Endothelial cell of umbilical vein (primary cell): ENCODE measurements around the gene UNCX. TPM values are rescaled to one million over a fixed set of nuclear protein-coding genes. Genes with fewer than 3 reads are reported as not detected.

ENCODE experiments used
- BruUV-seq: library from RNA; stranded (reverse); fragments of 400-500 nt; replicated peaks from 2 replicates; lab custom pipeline; 2021; lab: Mats Ljungman, UMichigan
- CTCF ChIA-PET: fragments of 300-600, 350-600 bp; sonication (Branson Sonifier 250); formaldehyde crosslinking; loops from one replicate; lab custom pipeline; 2021; ENCODE audit warnings: antibody characterized with exemption, inconsistent platforms; lab: Charles Lee
- POLR2A ChIA-PET: fragments of 300-600, 350-600 bp; sonication (Branson Sonifier 250); formaldehyde crosslinking; loops from one replicate; lab custom pipeline; 2021; ENCODE audit warnings: antibody characterized with exemption, inconsistent platforms; lab: Charles Lee
- DNase-seq: peaks from one replicate; pipeline ENCODE4 v3.0.0-alpha.2; 2011; ENCODE audit warnings: low read depth, low spot score
- FAIRE-seq: peaks from 2 replicates; lab custom pipeline; 2011; peaks lifted over from hg19 to GRCh38; lab: Jason Lieb, UNC
- H2AFZ ChIP-seq: 2 replicates; pipeline ENCODE4 v1.6.0; 2012; ENCODE audit warnings: low read depth, low read length, control low read depth, inconsistent platforms
- H3K27ac ChIP-seq: 2 replicates; pipeline ENCODE4 v1.5.1; 2011; ENCODE audit warnings: low read depth, mild to moderate bottlenecking, control low read depth, low read length, moderate library complexity; ENCODE audit not compliant: insufficient read depth
- H3K27me3 ChIP-seq, 2 experiments: 2 replicates each; pipeline versions ENCODE4 v1.6.0 to v1.6.1; 2011; ENCODE audit warnings: low read length in 2 of 2, mixed read lengths in 1 of 2; ENCODE audit not compliant: control insufficient read depth in 2 of 2, insufficient read depth in 2 of 2
- H3K36me3 ChIP-seq, 2 experiments: 2 replicates in 1 of 2; 3 replicates in 1 of 2; pipeline ENCODE4 v1.5.1; 2011; ENCODE audit warnings: low read length in 2 of 2, mild to moderate bottlenecking in 1 of 2, moderate library complexity in 1 of 2; ENCODE audit not compliant: control insufficient read depth in 2 of 2, insufficient read depth in 2 of 2; ENCODE audit errors: extremely low read depth in 1 of 2
- H3K4me1 ChIP-seq: 3 replicates; pipeline ENCODE4 v1.5.1; 2011; ENCODE audit warnings: mild to moderate bottlenecking, low read length; ENCODE audit not compliant: control insufficient read depth, insufficient read depth; ENCODE audit errors: extremely low read depth
- H3K4me2 ChIP-seq: 2 replicates; pipeline ENCODE4 v1.6.1; 2011; ENCODE audit warnings: low read length, control low read depth, mixed read lengths; ENCODE audit not compliant: insufficient read depth
- H3K4me3 ChIP-seq, 3 experiments: fragments of 200-600 bp in 1 of 3; sonication (generic), shearing (Covaris generic) in 1 of 3; replicated peaks in 1 of 3; 2 replicates each; pipeline ENCODE4 v1.5.1; 2011 to 2016; ENCODE audit warnings: control low read depth in 3 of 3, low read length in 3 of 3, mild to moderate bottlenecking in 2 of 3, inconsistent platforms in 1 of 3, low read depth in 1 of 3, moderate library complexity in 1 of 3; ENCODE audit not compliant: insufficient read depth in 1 of 3
- H3K79me2 ChIP-seq: 2 replicates; pipeline ENCODE4 v1.6.0; 2012; ENCODE audit warnings: low read length, inconsistent platforms; ENCODE audit not compliant: control insufficient read depth, insufficient read depth
- H3K9ac ChIP-seq: replicated peaks from 2 replicates; pipeline ENCODE3; 2011; ENCODE audit warnings: low read length, control low read depth; ENCODE audit not compliant: insufficient read depth; ENCODE audit errors: extremely low read depth
- H3K9me1 ChIP-seq: replicated peaks from 3 replicates; pipeline ENCODE4 v1.6.0; 2011; ENCODE audit warnings: mild to moderate bottlenecking, low read length; ENCODE audit not compliant: control insufficient read depth, insufficient read depth; ENCODE audit errors: extremely low read depth
- H3K9me3 ChIP-seq: replicated peaks from 2 replicates; pipeline ENCODE4 v1.5.1; 2012; ENCODE audit warnings: low read length, inconsistent platforms; ENCODE audit not compliant: control insufficient read depth, insufficient read depth
- H4K20me1 ChIP-seq: replicated peaks from 2 replicates; pipeline ENCODE3; 2011; ENCODE audit warnings: mild to moderate bottlenecking, low read length; ENCODE audit not compliant: control insufficient read depth, insufficient read depth; ENCODE audit errors: extremely low read depth
- EZH2 ChIP-seq: IDR thresholded peaks from 2 replicates; pipeline ENCODE4 v1.6.1; 2012; ENCODE audit warnings: borderline replicate concordance, low read depth, mild to moderate bottlenecking, moderate library complexity, low read length, inconsistent platforms; ENCODE audit not compliant: severe bottlenecking
- FOS ChIP-seq: IDR thresholded peaks from 2 replicates; pipeline ENCODE4 v1.6.1; 2011; ENCODE audit warnings: mild to moderate bottlenecking, low read length, moderate library complexity, borderline replicate concordance; ENCODE audit not compliant: insufficient read depth
- GATA2 ChIP-seq: IDR thresholded peaks from 2 replicates; pipeline ENCODE4 v1.7.0; 2011; ENCODE audit warnings: low read depth, mild to moderate bottlenecking, moderate library complexity, mixed read lengths, low read length; ENCODE audit not compliant: insufficient read length, insufficient read depth
- JUN ChIP-seq: IDR thresholded peaks from 2 replicates; pipeline ENCODE4 v1.6.1; 2011; ENCODE audit warnings: borderline replicate concordance, low read depth; ENCODE audit not compliant: insufficient read length, insufficient read depth
- MAX ChIP-seq: IDR thresholded peaks from 2 replicates; pipeline ENCODE4 v1.6.1; 2011; ENCODE audit not compliant: insufficient read depth, insufficient read length
- MYC ChIP-seq: IDR thresholded peaks from one replicate; pipeline ENCODE4 v1.6.1; 2011; ENCODE audit warnings: mild to moderate bottlenecking, low read depth, low read length
- POLR2A ChIP-seq: IDR thresholded peaks from 2 replicates; pipeline ENCODE4 v1.6.1; 2012; ENCODE audit warnings: low read depth, mild to moderate bottlenecking, control low read depth, low read length
- POLR2AphosphoS5 ChIP-seq: IDR thresholded peaks from 2 replicates; pipeline ENCODE4 v1.6.1; 2012; ENCODE audit warnings: low read depth, mild to moderate bottlenecking, control low read depth, low read length, moderate library complexity; ENCODE audit not compliant: insufficient read depth
- dilution Hi-C: fragments of 300-500 bp; cut with MboI; formaldehyde crosslinking; loops from one replicate; pipeline ENCODE4 v1.15.0; 2019; ENCODE audit warnings: low sequenced_read_pairs; ENCODE audit not compliant: extremely low pct_ligation_motif_present
- intact Hi-C: fragments of 100-400 bp; cut with micrococcal nuclease; formaldehyde crosslinking; loops from one replicate; pipeline ENCODE4 v1.10.0; 2022
- polyA plus RNA-seq, 4 experiments: library from polyadenylated mRNA; depleted of rRNA in 3 of 4; stranded (reverse) in 3 of 4; unstranded in 1 of 4; fragments of >200 nt; gene quantifications; 2 replicates each; pipeline versions ENCODE4 v1.2.1 to v1.2.3, GENCODE V29; 2011 to 2012; ENCODE audit warnings: missing spikeins in 1 of 4
- total RNA-seq: library from RNA; stranded (reverse); gene quantifications from 2 replicates; pipeline ENCODE4 v1.2.3, GENCODE V29; 2021
- TF ChIP-seq, protein P1 (sequence below), 2 donors: IDR thresholded peaks; 1 replicate in 1 of 2; 2 replicates in 1 of 2; pipeline ENCODE4 v1.5.1; 2011; ENCODE audit warnings: low read length in 2 of 2, mild to moderate bottlenecking in 2 of 2, moderate library complexity in 2 of 2, control low read depth in 1 of 2, inconsistent platforms in 1 of 2, low read depth in 1 of 2; ENCODE audit not compliant: insufficient read depth in 1 of 2; ENCODE audit errors: extremely low read depth in 1 of 2

UNCX gene
- total and polyA plus RNA-seq, 2 donors (not counting 3 experiments of a cell fraction or from before 2014, with no cell fraction given) = not detected

GRCh38 chr7:1230411-1231213 is 2.1 kb upstream of the UNCX start:
- no TSS peak for BruUV-seq
- ChIA-PET POLR2A (no interaction called here), CTCF (no interaction called here)
- Histone ChIP-seq H3K36me3 (no peaks in the 10 kb centered on the region), H4K20me1 (no peaks in the 10 kb centered on the region), H3K9ac (no peak overlapping the region), H3K4me3 (no peak overlapping the region), H3K9me3 (no peaks in the 10 kb centered on the region), H3K4me1 (no peaks in the 10 kb centered on the region), H3K4me2 (no peak overlapping the region), H2AFZ (no peak overlapping the region), H3K27ac (no peak overlapping the region), H3K79me2 (no peaks in the 10 kb centered on the region), H3K27me3 (peaks cover 73 to 88% of the 10 kb centered on the region in 2 experiments), H3K9me1 (no peaks in the 10 kb centered on the region)
- intact Hi-C loops = no loop called here
- FAIRE-seq (no peak), DNase-seq (no peak)
- dilution Hi-C loops = no loop called here
- TF ChIP-seq MYC (no peak), FOS (no peak), POLR2AphosphoS5 (no peak), POLR2A (no peak), JUN (no peak), GATA2 (no peak), MAX (no peak), EZH2 (no peak)
- TF ChIP-seq, protein P1, sequence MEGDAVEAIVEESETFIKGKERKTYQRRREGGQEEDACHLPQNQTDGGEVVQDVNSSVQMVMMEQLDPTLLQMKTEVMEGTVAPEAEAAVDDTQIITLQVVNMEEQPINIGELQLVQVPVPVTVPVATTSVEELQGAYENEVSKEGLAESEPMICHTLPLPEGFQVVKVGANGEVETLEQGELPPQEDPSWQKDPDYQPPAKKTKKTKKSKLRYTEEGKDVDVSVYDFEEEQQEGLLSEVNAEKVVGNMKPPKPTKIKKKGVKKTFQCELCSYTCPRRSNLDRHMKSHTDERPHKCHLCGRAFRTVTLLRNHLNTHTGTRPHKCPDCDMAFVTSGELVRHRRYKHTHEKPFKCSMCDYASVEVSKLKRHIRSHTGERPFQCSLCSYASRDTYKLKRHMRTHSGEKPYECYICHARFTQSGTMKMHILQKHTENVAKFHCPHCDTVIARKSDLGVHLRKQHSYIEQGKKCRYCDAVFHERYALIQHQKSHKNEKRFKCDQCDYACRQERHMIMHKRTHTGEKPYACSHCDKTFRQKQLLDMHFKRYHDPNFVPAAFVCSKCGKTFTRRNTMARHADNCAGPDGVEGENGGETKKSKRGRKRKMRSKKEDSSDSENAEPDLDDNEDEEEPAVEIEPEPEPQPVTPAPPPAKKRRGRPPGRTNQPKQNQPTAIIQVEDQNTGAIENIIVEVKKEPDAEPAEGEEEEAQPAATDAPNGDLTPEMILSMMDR (IDR thresholded peaks at IDR 0.05; ENCODE audit: extremely low read depth in 1 of 2, insufficient read depth in 1 of 2, low read depth in 1 of 2, low read length in 2 of 2) = no peak
